K562 (cell line): ENCODE results near the gene ENTPD8. TPM values are rescaled to one million over a fixed set of nuclear protein-coding genes. Genes with fewer than 3 reads are reported as not detected.

Experiments
- ATAC-seq: fragments of 200-7000 bp; cut with Tn5 transposase; 3 replicates; pipeline ENCODE4 v1.9.1; 2020; ENCODE audit warnings: moderate library complexity
- BruUV-seq: library from RNA; stranded (reverse); fragments of 400-500 nt; replicated peaks from 2 replicates; lab custom pipeline; 2021; lab: Mats Ljungman, UMichigan
- CTCF ChIA-PET: fragments of 300-600 bp; formaldehyde crosslinking; extraction: SDS; loops from one replicate; lab custom pipeline; 2021; ENCODE audit warnings: low intra/inter-chr PET ratio; lab: Yijun Ruan, JAX
- POLR2A ChIA-PET: fragments of 300-600, 350-650 bp; sonication (Branson Sonifier 250); formaldehyde crosslinking; extraction: SDS; loops from one replicate; lab custom pipeline; 2021; ENCODE audit warnings: antibody characterized with exemption, inconsistent platforms; lab: Yijun Ruan, JAX
- DNase-seq, 4 experiments: peaks; one replicate each; pipeline versions ENCODE4 v3.0.0 to v3.0.0-alpha.2; 2011 to 2018; ENCODE audit warnings: low spot score in 3 of 4, mixed read lengths in 3 of 4; ENCODE audit errors: extremely low read depth in 1 of 4
- FAIRE-seq: peaks from 2 replicates; lab custom pipeline; 2011; peaks lifted over from hg19 to GRCh38; lab: Jason Lieb, UNC
- H2AFZ ChIP-seq: 2 replicates; pipeline ENCODE4 v1.6.0; 2011; ENCODE audit warnings: low read depth, low read length, control low read depth, inconsistent platforms
- H3K27ac ChIP-seq: fragments of 200-600 bp; 3 replicates; pipeline ENCODE4 v1.8.0; 2011; ENCODE audit warnings: low read depth, mild to moderate bottlenecking, control low read depth, inconsistent platforms, low read length, moderate library complexity, mixed read lengths; ENCODE audit errors: extremely low read depth
- H3K27me3 ChIP-seq, 2 experiments: fragments of 300-600 bp in 1 of 2; 2 replicates in 1 of 2; 3 replicates in 1 of 2; pipeline versions ENCODE4 v1.6.0 to v1.8.0; 2011; ENCODE audit warnings: inconsistent platforms in 2 of 2, low read length in 2 of 2, mild to moderate bottlenecking in 1 of 2, mixed read lengths in 1 of 2, moderate library complexity in 1 of 2; ENCODE audit not compliant: control insufficient read depth in 2 of 2, insufficient read depth in 2 of 2
- H3K36me3 ChIP-seq: fragments of 300-600 bp; 3 replicates; pipeline ENCODE4 v1.8.0; 2011; ENCODE audit warnings: mild to moderate bottlenecking, low read length, inconsistent platforms; ENCODE audit not compliant: control insufficient read depth, insufficient read depth
- H3K4me1 ChIP-seq, 2 experiments: fragments of 200-600 bp in 1 of 2; replicated peaks in 1 of 2; 2 replicates in 1 of 2; 3 replicates in 1 of 2; pipeline versions ENCODE4 v1.5.1 to v1.8.0; 2011; ENCODE audit warnings: inconsistent platforms in 2 of 2, low read length in 2 of 2, mild to moderate bottlenecking in 1 of 2, mixed read lengths in 1 of 2, moderate library complexity in 1 of 2; ENCODE audit not compliant: control insufficient read depth in 2 of 2, insufficient read depth in 2 of 2
- H3K4me2 ChIP-seq: 2 replicates; pipeline ENCODE4 v1.6.1; 2011; ENCODE audit warnings: low read length, control low read depth, inconsistent platforms, mixed read lengths; ENCODE audit not compliant: insufficient read depth
- H3K4me3 ChIP-seq: fragments of 200-600 bp; sonication (generic), shearing (Covaris generic); 2 replicates; pipeline ENCODE4 v1.5.1; 2016; ENCODE audit warnings: control low read depth, inconsistent platforms
- H3K79me2 ChIP-seq: fragments of 200-600 bp; 3 replicates; pipeline ENCODE4 v1.8.0; 2011; ENCODE audit warnings: low read length, inconsistent platforms; ENCODE audit not compliant: control insufficient read depth, insufficient read depth
- H3K9ac ChIP-seq, 2 experiments: 2 replicates each; pipeline versions ENCODE4 v1.6.0 to v1.6.1; 2011; ENCODE audit warnings: low read depth in 2 of 2, low read length in 2 of 2, control low read depth in 1 of 2, inconsistent platforms in 1 of 2, mild to moderate bottlenecking in 1 of 2, mixed read lengths in 1 of 2; ENCODE audit not compliant: insufficient read depth in 1 of 2
- H3K9me1 ChIP-seq: one replicate; pipeline ENCODE4 v1.6.0; 2011; ENCODE audit warnings: inconsistent platforms, mild to moderate bottlenecking, low read length, moderate library complexity; ENCODE audit not compliant: control insufficient read depth, insufficient read depth
- H3K9me3 ChIP-seq: replicated peaks from 2 replicates; pipeline ENCODE4 v1.5.1; 2011; ENCODE audit warnings: low read depth, low read length, inconsistent platforms; ENCODE audit not compliant: control insufficient read depth, insufficient read depth
- H4K20me1 ChIP-seq: replicated peaks from 2 replicates; pipeline ENCODE4 v1.6.1; 2011; ENCODE audit warnings: low read length, inconsistent platforms, mixed read lengths; ENCODE audit not compliant: control insufficient read depth, insufficient read depth
- CBFB ChIP-seq: sonication (generic); formaldehyde crosslinking; IDR thresholded peaks from 2 replicates; pipeline ENCODE4 v1.4.0; 2020; ENCODE audit warnings: mild to moderate bottlenecking, missing genetic modification reagents
- HNRNPUL1 ChIP-seq: fragments of 200-400 bp; formaldehyde crosslinking; IDR thresholded peaks from 2 replicates; pipeline ENCODE4 v1.6.1; 2017; ENCODE audit warnings: low read length
- KLF6 ChIP-seq: fragments of 250-450 bp; sonication (Bioruptor Pico); IDR thresholded peaks from 2 replicates; pipeline ENCODE4 v1.4.0; 2020; ENCODE audit warnings: mild to moderate bottlenecking, moderate library complexity, borderline replicate concordance
- MLLT1 ChIP-seq, 2 experiments: fragments of 450-650 bp; IDR thresholded peaks; 2 replicates each; pipeline ENCODE4 v1.6.1; 2016
- MYC ChIP-seq, 2 experiments: fragments of 250-450 bp in 1 of 2; sonication (Bioruptor Pico) in 1 of 2; IDR thresholded peaks; 2 replicates each; pipeline versions ENCODE4 v1.5.1 to v1.6.1; 2012 to 2021; ENCODE audit warnings: low read depth in 2 of 2, borderline replicate concordance in 1 of 2, improper control_type of control experiment in 1 of 2, low read length in 1 of 2, mild to moderate bottlenecking in 1 of 2, moderate library complexity in 1 of 2
- NFE2L1 ChIP-seq: fragments of 450-650 bp; IDR thresholded peaks from 2 replicates; pipeline ENCODE4 v1.6.1; 2016; ENCODE audit warnings: missing genetic modification characterization, low read depth, mild to moderate bottlenecking, missing compliant biosample characterization, moderate library complexity, borderline replicate concordance
- OTX1 ChIP-seq: fragments of 450-650 bp; formaldehyde crosslinking; IDR thresholded peaks from 2 replicates; pipeline ENCODE4 v1.4.0; 2022; ENCODE audit warnings: mild to moderate bottlenecking
- PCBP1 ChIP-seq: fragments of 200-400 bp; formaldehyde crosslinking; IDR thresholded peaks from 2 replicates; pipeline ENCODE4 v1.6.1; 2018; ENCODE audit warnings: mild to moderate bottlenecking, low read depth, low read length; ENCODE audit not compliant: poor library complexity, severe bottlenecking
- POLR2A ChIP-seq: fragments of 450-650 bp; conservative IDR thresholded peaks from 2 replicates; pipeline ENCODE4 v1.6.1; 2016
- PRDM10 ChIP-seq: fragments of 450-650 bp; IDR thresholded peaks from 2 replicates; pipeline ENCODE4 v1.6.1; 2018; ENCODE audit not compliant: partially characterized antibody
- SNAPC5 ChIP-seq: fragments of 250-450 bp; sonication (Bioruptor Pico); IDR thresholded peaks from 2 replicates; pipeline ENCODE4 v1.8.0; 2021; ENCODE audit warnings: moderate library complexity, mild to moderate bottlenecking, inconsistent platforms
- SRSF7 ChIP-seq: fragments of 200-400 bp; formaldehyde crosslinking; optimal IDR thresholded peaks from 2 replicates; pipeline ENCODE3; 2017; ENCODE audit warnings: mild to moderate bottlenecking, low read depth, low read length
- ZBTB7A ChIP-seq: IDR thresholded peaks from 2 replicates; pipeline ENCODE4 v1.6.1; 2011; ENCODE audit warnings: low read depth, mild to moderate bottlenecking, low read length, moderate library complexity, borderline replicate concordance; ENCODE audit not compliant: control insufficient read depth
- ZNF224 ChIP-seq: sonication (generic); formaldehyde crosslinking; IDR thresholded peaks from 2 replicates; pipeline ENCODE4 v1.8.0; 2022; ENCODE audit warnings: mild to moderate bottlenecking, missing genetic modification reagents
- ZNF699 ChIP-seq: fragments of 250-450 bp; sonication (Bioruptor Pico); IDR thresholded peaks from 2 replicates; pipeline ENCODE4 v1.8.0; 2021; ENCODE audit warnings: mild to moderate bottlenecking, moderate library complexity; ENCODE audit not compliant: insufficient replicate concordance
- WGBS: fragments of 100-300 bp; shearing (Covaris generic); methylation state at CpG from one replicate; pipeline ENCODE4 v1.1.6; 2016; ENCODE audit warnings: low coverage, mixed read lengths; ENCODE audit not compliant: insufficient coverage; ENCODE audit errors: missing lambda C conversion rate; 5-methylcytosine and 5-hydroxymethylcytosine counted together
- in situ Hi-C: fragments of 300-500 bp; cut with MboI; formaldehyde crosslinking; loops from 4 replicates; pipeline ENCODE4 v1.15.0; 2018; ENCODE audit warnings: inconsistent platforms, mixed read lengths
- intact Hi-C: fragments of 100-400 bp; cut with micrococcal nuclease; formaldehyde crosslinking; loops from 2 replicates; pipeline ENCODE4 v1.14.2; 2022
- polyA plus RNA-seq, 8 experiments: library from polyadenylated mRNA; depleted of rRNA in 4 of 8; stranded (reverse) in 5 of 8; unstranded in 3 of 8; fragments of >200 nt; fragmentation: Nextera tagmentation in 2 of 8; fragmentation: Illumina TruSeq in 1 of 8; extraction: Ambion mirVana in 2 of 8; extraction: Trizol in 1 of 8; gene quantifications; 2 replicates each; pipeline versions ENCODE4 v1.2.1 to v1.2.3, GENCODE V29; 2011 to 2014; ENCODE audit warnings: inconsistent platforms in 1 of 8, missing spikeins in 1 of 8
- total RNA-seq, 7 experiments: library from RNA; depleted of rRNA in 6 of 7; stranded (reverse); fragments of >200 nt in 6 of 7; fragmentation: Illumina TruSeq in 2 of 7; extraction: Trizol in 2 of 7; gene quantifications; 2 replicates each; pipeline versions ENCODE4 v1.2.1 to v1.2.3, GENCODE V29; 2011 to 2021; ENCODE audit warnings: low replicate concordance in 1 of 7

ENTPD8 gene
- total and polyA plus RNA-seq, 9 of the 15 experiments (the other 6 are each of a cell fraction or from before 2014, with no cell fraction given) = 0.06 to 0.27 (median 0.19) TPM; not detected in 5

GRCh38 chr9:137453643-137454081 is 12.5 kb upstream of the ENTPD8 start:
- Histone ChIP-seq H3K36me3 (peaks cover 72% of the 10 kb centered on the region), H3K9ac (peak overlapping the region; percentile 20 to 84; a peak in 3 of 4 replicates), H3K9me3 (no peaks in the 10 kb centered on the region), H4K20me1 (no peaks in the 10 kb centered on the region), H3K4me2 (peak overlapping the region; percentile 58), H3K4me3 (peak overlapping the region; percentile 29), H3K27ac (peak overlapping the region; percentile 43; the same call in 1 of the 3 replicates), H2AFZ (no peak overlapping the region), H3K9me1 (no peaks in the 10 kb centered on the region), H3K27me3 (no peaks in the 10 kb centered on the region), H3K79me2 (peaks cover 9% of the 10 kb centered on the region), H3K4me1 (peaks cover 7 to 88% of the 10 kb centered on the region in 2 experiments)
- ChIA-PET POLR2A (interaction anchor here (0.6 to 1.2 kb wide), 3 partner anchors 9 to 561 kb away, joined by 3 to 4 read pairs (median 4); no protein-coding TSS in a partner anchor), CTCF (no interaction called here)
- BruUV-seq = no TSS peak
- intact Hi-C loops (no loop called here), in situ Hi-C loops (no loop called here)
- ATAC-seq (peak; percentile 91), FAIRE-seq (peak; percentile 11), DNase-seq (peak; percentile 72 to 90 (median 82))
- 18% methylated on average over 14 of the region's 25 CpGs for WGBS
- TF ChIP-seq ZNF224 (CRISPR knock-in tag) (no peak), CBFB (CRISPR knock-in tag) (no peak), SNAPC5 (CRISPR knock-in tag) (no peak), NFE2L1 (tag) (no peak), MLLT1 (IDR thresholded peaks at IDR 0.05) (0 out of 4 replicates have a peak, but pooled peaks of 1 of the 2 experiments have one; percentile 33), MYC (IDR thresholded peaks at IDR 0.05; ENCODE audit: low read depth, low read length) (no peak), MYC (CRISPR knock-in tag; IDR thresholded peaks at IDR 0.05; ENCODE audit: borderline replicate concordance, low read depth) (no peak), PCBP1 (peak; percentile 61), ZBTB7A (peak; percentile 11; the same call in 1 of the 2 replicates), OTX1 (CRISPR knock-in tag) (0 out of 2 replicates have a peak, but pooled peaks have one; percentile 25), HNRNPUL1 (no peak), PRDM10 (no peak), SRSF7 (no peak), ZNF699 (CRISPR knock-in tag) (no peak), POLR2A (0 out of 2 replicates have a peak, but pooled peaks have one; percentile 28), KLF6 (CRISPR knock-in tag) (0 out of 2 replicates have a peak, but pooled peaks have one; percentile 34)
